NCI-H2196 (cell line): Measurements from ENCODE around the gene MTPN.

ENCODE experiments used
- DNase-seq: peaks from one replicate; lab custom pipeline; 2025; ENCODE audit not compliant: unreplicated experiment; lab: John Stamatoyannopoulos, UW

MTPN gene

DNA sequence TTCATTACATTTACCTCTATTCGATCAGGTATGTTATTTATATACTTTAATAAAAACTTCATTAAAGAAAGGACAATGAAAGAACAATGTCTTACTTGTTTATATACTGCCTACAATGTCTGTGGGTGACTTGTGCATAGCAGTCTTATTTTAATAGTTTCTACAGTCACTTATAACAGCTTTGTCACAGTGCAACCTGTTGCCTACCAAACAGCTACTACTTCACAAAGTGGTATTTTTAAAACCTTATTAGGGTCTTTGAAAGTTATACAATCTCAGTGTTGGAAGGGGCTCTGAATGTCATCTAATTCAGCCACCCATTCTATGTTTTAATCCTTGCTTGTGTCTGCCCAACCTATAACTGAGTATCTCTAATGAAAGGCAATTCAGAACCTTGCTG, 19.0 kb downstream of the MTPN start:
- no peak for DNase-seq

DNA sequence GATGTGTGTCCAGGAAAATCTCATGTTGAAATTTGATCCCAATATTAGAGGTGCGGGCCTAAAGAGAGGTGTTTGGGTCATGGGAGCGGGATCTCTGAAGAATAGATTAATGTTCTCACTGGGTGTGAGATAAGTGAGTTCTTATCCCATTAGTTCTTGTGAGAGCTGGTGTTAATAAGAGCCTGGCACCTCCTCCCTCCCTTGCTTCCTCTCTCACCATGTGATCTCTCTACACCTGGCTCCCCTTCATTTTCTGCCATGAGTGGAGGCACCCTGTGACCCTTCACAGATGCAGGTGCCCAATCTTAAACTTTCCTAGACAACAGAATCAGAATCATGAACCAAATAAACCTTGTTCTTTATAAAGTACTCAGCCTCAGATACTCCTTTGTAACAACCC, 19.5 kb downstream of the MTPN start:
- no peak for DNase-seq

- DNase-seq, result no peak
These were observed 20.8 kb downstream of the MTPN start for GRCh38 chr7:135956393-135956792.

GRCh38 chr7:135950972-135951371, 26.2 kb downstream of the MTPN start:
- DNase-seq, result no peak

GRCh38 chr7:135950429-135950828, 26.7 kb downstream of the MTPN start:
- no peak for DNase-seq

- DNase-seq, result no peak
These were observed 30.7 kb downstream of the MTPN start for GRCh38 chr7:135946289-135947055.

DNA sequence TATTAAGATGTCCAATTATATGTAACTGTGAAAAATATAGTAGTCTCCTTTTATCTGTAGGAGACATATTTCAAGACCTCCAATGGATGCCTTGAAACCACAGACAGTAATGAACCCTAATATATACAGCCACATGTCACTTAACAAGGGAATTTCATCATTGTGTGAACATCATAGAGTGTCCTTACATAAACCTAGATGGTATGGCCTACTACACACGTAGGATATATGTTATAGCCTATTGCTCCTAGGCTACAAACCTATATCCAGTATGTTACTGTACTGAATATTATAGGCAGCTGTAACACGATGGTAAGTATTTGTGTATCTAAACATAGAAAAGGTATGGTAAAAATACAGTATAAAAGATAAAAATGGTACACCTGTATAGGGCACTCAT, 32.4 kb downstream of the MTPN start:
- DNase-seq, result no peak

- no peak for DNase-seq
These were observed 33.9 kb downstream of the MTPN start for GRCh38 chr7:135943134-135943879.

DNA sequence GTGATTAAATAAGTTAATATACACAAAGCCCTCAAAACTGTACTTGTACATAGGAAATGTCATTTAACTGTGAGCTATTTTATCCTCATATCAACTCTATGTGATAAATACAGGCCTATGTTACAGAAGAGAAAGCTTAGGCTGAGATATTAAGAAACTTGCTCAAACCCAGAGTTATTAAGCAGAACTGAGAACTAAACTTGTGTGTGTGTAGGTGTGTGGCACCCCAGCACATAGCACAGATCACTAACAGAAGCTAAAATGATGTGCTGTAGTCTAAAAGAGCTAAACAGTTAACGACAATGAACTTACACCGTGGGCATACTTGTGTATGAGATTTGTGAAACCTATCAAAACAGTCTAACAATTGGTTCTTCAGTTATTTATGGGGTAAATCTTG, 34.5 kb downstream of the MTPN start:
- DNase-seq, result no peak

DNA sequence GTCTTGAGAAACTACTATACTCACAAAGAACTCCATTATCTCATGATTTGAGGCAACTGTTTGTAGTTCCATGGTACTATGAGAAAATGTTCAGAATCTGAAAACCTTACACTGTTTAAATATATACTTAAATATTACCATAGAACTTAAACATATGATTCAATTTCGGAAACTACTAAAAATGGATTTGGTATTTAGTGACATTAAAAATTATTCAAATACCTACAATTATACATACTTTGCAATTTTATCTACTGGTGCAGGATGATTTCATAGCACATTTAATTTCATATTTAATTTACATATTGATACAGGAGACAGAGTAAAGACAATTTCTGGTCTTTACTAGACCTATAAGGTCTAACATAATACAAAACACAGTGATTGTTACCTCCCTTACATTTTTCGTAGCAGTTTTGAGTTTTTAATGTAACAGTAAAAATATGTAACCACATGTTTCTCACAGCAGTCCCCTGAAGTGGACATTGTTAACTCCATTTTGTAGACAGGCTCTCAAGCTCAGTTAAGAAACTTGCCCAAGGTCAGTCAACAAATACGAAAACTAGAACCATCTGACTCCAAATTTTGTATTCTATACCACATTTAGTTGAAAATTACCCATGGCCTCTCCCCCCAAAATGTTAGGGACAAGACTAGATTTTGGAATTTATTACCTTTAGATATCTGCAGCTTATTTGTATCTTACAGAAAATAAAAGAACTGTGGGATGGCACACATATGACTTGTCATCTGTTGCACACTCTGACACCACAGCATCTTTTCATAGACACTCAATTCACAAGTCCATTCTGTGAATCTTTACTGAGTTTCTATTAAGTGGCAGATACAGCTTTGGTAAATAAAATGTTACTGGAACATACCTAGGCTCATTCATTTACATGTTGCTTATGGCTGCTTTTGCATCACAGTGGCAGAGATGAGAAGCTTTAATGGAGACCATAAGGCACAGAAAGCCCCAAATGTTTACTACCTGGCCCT, 36.8 kb downstream of the MTPN start:
- DNase-seq, result no peak

DNA sequence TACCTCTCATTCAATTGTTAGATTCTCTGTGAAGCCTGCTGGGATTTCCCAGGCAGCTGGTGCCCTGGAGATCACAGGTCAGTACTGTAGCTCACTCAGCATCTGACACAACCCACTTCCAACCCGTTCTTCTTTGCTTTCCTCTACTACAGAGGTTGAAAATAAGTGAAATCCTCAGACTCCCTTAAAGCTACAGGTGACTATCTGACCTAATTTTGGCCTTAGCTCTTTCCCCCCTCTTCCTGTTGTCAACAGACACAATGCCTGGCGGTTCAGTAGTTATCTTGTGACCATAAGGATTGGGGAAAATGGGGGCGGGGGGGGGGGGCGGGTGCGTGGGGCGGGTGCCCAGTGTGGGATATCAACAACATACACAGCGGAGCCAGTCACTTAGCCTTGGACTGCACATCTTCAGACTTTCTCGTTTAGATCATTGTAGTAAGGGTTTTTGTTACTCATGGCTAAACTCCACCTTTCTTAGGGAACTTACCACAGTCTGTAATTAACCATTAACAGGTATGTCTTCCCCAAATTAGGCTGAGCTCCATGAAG, 37.8 kb downstream of the MTPN start:
- no peak for DNase-seq

GRCh38 chr7:135938563-135938962, 38.6 kb downstream of the MTPN start:
- no peak for DNase-seq

- no peak for DNase-seq
These were observed 39.1 kb downstream of the MTPN start for GRCh38 chr7:135938086-135938485.

DNA sequence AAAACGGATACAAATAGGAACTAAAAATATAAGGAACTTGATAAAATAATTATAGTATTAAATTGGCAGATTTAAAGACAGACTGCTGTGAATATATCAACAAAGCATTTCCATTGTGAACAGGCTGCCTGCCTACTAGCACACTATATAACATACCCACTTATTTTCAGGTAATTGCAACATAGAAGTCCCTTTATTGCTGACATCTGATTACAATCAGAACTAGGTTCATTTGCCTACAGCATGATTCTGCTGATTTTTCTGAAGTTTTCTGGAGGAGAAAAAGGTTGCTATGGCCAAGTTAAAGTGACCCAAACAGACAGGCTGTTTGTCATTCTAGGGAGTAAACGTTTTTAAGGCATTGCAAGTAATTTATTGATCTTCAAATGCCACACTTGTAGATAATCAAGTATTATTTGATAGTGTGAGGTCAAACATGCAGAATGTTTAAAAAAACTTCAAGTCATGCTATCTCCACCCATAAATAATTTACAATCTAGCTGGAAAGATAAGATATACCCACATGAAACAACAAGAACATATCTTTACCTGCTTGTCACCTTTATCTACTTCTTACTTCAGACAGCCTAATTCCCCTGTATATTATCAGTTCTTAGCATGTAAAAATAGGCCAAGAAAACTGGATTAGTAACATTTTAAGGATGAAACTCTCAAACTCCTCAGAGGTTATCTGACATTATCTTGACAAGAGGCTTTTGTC, 40.5 kb downstream of the MTPN start:
- no peak for DNase-seq

DNA sequence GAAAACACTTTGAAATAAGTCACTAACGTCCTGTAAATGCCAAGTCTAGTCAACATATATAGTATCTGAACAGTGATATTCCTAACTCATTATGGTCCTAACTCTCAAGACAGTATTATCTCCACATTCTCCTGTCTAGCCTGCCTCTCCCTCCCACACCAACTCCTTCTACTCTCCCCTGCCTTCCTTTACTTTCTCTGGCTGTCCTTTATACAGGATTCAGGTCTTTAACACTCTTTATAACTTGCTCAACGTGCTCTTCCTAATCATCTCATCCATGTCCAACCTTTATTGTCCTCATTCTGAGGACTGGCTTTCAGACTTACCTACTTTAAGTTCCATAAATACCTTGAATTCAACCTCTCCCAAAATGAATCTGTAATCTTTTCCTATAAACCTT, 42.5 kb downstream of the MTPN start:
- no peak for DNase-seq

DNA sequence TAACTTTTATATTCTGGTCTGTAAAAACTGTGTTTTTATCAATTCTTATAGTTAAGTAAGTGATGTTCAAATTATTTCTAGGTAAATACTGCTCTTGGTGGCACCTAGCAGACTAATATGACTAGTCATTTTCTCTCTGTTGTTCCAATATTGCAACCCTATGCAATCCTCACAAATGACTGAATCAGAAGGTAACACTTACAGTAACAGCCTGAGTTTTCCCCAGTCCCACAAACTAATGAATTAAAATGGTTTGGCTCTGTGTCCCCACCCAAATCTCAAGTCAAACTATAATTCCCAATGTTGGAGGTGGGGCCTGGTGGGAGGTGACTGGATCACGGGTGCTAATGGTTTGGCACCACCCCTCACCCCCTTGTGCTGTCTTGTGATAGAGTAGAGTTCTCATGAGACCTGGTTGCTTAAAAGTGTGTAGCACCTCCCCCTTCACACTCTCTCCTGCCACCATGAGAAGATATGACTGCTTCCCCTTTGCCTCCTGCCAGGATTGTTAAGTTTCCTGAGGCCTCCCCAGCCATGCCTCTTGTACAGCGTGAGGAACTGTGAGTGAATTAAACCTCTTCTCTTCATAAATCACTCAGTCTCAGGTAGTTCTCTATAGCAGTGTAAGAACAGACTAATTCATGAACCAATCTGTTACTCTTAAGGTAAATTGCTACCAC, 43.5 kb downstream of the MTPN start:
- DNase-seq, result no peak

DNA sequence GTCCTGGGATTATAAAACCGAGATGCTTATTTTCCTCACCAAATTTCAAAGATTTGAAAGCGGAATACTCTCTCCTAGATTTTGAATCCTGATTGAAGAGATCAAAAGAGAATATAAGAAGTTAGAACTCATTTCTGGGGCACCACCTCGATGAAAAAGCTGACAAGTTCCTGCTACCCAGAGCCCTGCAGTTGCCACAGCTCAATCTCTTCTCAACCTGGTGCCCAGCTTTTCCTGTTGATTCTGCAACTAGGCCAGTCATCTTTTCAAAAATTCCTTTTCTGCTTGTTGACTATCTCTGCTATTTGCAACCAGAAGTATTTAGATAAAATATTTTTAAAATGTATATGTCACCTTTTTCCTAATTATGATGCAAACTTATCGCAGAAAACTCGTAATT, 45.0 kb downstream of the MTPN start:
- DNase-seq, result no peak

GRCh38 chr7:135930565-135931461, 46.3 kb downstream of the MTPN start:
- no peak for DNase-seq

- DNase-seq, result no peak
These were observed 47.4 kb downstream of the MTPN start for GRCh38 chr7:135929722-135930141.
